CD4-positive, CD25-positive, alpha-beta regulatory T cell (primary cell): Measurements from ENCODE around the gene LHFPL2. TPM values are rescaled to one million over a fixed set of nuclear protein-coding genes. Genes with fewer than 3 reads are reported as not detected.
"Not testable (repeated sequence)": the region's sequence is repeated elsewhere in the genome, so short reads cannot be mapped to it uniquely, and the experiment has no call there.

ENCODE experiments used
- ATAC-seq, 2 donors: fragments of 150-1000 bp; cut with Tn5 transposase; one replicate each; pipeline ENCODE4 v1.10.0; 2021; ENCODE audit warnings: low read depth in 2 of 2, moderate number of reproducible peaks in 2 of 2, moderate library complexity in 1 of 2
- DNase-seq, 3 donors: peaks; one replicate each; pipeline versions ENCODE4 v3.0.0 to v3.0.0-alpha.2; 2012 to 2022; ENCODE audit warnings: mixed read lengths in 1 of 3
- H3K27ac ChIP-seq: one replicate; pipeline ENCODE4 v1.7.0; 2013; ENCODE audit warnings: mild to moderate bottlenecking, low read length; ENCODE audit not compliant: insufficient read depth, poor library complexity, severe bottlenecking
- H3K27me3 ChIP-seq: one replicate; pipeline ENCODE4 v1.7.0; 2013; ENCODE audit warnings: low read length; ENCODE audit not compliant: control insufficient read depth, insufficient read depth
- H3K36me3 ChIP-seq: one replicate; pipeline ENCODE4 v1.7.0; 2013; ENCODE audit warnings: mild to moderate bottlenecking, low read length, moderate library complexity; ENCODE audit not compliant: control insufficient read depth, insufficient read depth
- H3K4me1 ChIP-seq: 2 replicates; pipeline ENCODE4 v1.7.0; 2013; ENCODE audit warnings: mild to moderate bottlenecking, low read length; ENCODE audit not compliant: insufficient read depth, control insufficient read depth, poor library complexity, severe bottlenecking
- H3K4me3 ChIP-seq: one replicate; pipeline ENCODE4 v1.7.0; 2013; ENCODE audit warnings: low read depth, mild to moderate bottlenecking, low read length, moderate library complexity
- H3K9me3 ChIP-seq, 2 experiments: 1 replicate in 1 of 2; 2 replicates in 1 of 2; pipeline ENCODE4 v1.7.0; 2013; ENCODE audit warnings: low read length in 2 of 2, mild to moderate bottlenecking in 1 of 2, moderate library complexity in 1 of 2; ENCODE audit not compliant: control insufficient read depth in 2 of 2
- H3K27ac Mint-ChIP-seq, 3 donors: one replicate each; pipeline ENCODE4 v1.8.0; 2020 to 2022; ENCODE audit warnings: mild to moderate bottlenecking in 3 of 3, mixed read lengths in 3 of 3, moderate library complexity in 2 of 3
- H3K27me3 Mint-ChIP-seq: one replicate; pipeline ENCODE4 v1.8.0; 2022; ENCODE audit warnings: mild to moderate bottlenecking, mixed read lengths
- H3K36me3 Mint-ChIP-seq: one replicate; pipeline ENCODE4 v1.8.0; 2020; ENCODE audit warnings: mixed read lengths
- H3K4me1 Mint-ChIP-seq, 4 donors: one replicate each; pipeline ENCODE4 v1.8.0; 2020 to 2022; ENCODE audit warnings: mixed read lengths in 4 of 4, mild to moderate bottlenecking in 1 of 4
- H3K4me3 Mint-ChIP-seq, 4 donors: one replicate each; pipeline ENCODE4 v1.8.0; 2020 to 2022; ENCODE audit warnings: mild to moderate bottlenecking in 4 of 4, mixed read lengths in 4 of 4, moderate library complexity in 3 of 4
- H3K9me3 Mint-ChIP-seq, 7 donors: one replicate each; pipeline ENCODE4 v1.8.0; 2020 to 2022; ENCODE audit warnings: mixed read lengths in 7 of 7, mild to moderate bottlenecking in 3 of 7, moderate library complexity in 2 of 7
- polyA plus RNA-seq, 4 donors: library from polyadenylated mRNA; unstranded; fragments of 300-500 nt; fragmentation: Illumina TruSeq; gene quantifications; one replicate each; pipeline ENCODE4 v1.2.3, GENCODE V29; 2021
- total RNA-seq: library from RNA; stranded (reverse); gene quantifications from one replicate; pipeline ENCODE4 v1.2.3, GENCODE V29; 2022

LHFPL2 gene
- total and polyA plus RNA-seq, 5 donors from 2014 or later: 0.11 to 0.47 (median 0.32) TPM

DNA sequence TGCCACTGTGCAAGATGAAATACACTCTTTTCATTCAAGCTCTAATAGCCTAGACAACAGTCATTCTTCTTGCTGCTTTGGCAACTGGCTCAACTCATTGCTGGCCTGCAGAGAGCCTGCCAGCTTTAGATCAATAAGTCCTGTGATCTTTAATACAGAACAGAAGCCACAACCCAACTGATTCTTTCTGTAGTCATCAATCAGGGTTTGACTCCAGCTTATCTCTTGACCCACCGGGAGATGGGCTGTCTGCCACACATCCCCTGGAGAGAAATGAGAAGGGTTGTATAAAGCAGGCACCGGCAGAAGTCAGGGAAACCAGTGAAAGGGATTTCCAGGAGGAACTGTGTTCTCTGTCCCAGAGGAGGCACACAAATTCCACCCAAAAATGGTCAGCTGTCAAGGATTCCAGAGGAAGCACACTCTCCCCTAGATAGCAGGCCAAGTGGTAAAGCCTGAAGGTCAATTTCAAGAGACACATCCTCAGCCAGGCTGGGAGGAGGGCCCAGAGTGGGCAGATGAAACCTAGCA, 24.5 kb downstream of the LHFPL2 start:
- ATAC-seq (no peak), DNase-seq (no peak)
- no peaks in the 10 kb centered on the region for H3K36me3 ChIP-seq
- peaks cover 0 to 7% (median 0%) of the 10 kb centered on the region in 7 donors for H3K9me3 Mint-ChIP-seq
- H3K36me3 Mint-ChIP-seq: no peaks in the 10 kb centered on the region
- no peak overlapping the region for H3K4me3 ChIP-seq
- no peaks in the 10 kb centered on the region for H3K4me1 Mint-ChIP-seq
- peaks cover 2% of the 10 kb centered on the region for H3K27me3 ChIP-seq
- H3K4me3 Mint-ChIP-seq: no peak overlapping the region
- no peak overlapping the region for H3K27ac Mint-ChIP-seq
- H3K9me3 ChIP-seq: no peaks in the 10 kb centered on the region
- H3K4me1 ChIP-seq: no peaks in the 10 kb centered on the region
- H3K27ac ChIP-seq: no peak overlapping the region
- H3K27me3 Mint-ChIP-seq: peaks cover 11% of the 10 kb centered on the region

DNA sequence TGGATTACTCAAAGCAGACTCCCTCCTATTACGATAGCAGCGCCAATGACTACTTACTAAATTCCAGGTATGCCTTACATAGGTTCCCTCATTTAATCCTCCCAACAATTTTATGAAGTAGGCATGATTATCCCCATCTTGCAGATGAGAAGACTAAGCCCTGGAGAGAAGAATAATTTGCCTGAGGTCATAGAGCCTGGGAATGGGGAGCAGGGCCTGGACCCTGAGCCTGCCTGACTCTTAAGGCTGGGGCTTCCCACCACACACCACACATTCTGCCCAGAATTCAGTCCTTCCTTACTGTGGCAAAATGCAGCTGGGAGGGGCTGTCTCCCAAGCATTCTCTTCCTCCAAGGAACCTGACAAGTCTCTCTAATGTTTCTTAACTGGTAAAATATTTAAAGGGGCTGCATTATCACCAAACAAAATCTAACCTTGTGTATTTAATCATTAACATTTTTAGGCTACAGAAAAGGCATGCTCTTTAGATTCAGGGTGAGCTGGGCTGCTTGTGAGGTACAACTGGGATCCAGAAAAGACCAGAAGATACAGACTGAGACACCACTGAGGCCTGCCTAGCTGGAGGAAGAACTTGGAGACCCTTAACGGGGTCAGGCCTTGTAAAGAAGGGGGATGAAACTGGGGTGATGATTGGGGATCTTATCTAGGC, 26.1 kb downstream of the LHFPL2 start:
- no peaks in the 10 kb centered on the region for H3K4me1 Mint-ChIP-seq
- Histone ChIP-seq H3K4me1 (no peaks in the 10 kb centered on the region), H3K4me3 (no peak overlapping the region), H3K27me3 (peaks cover 2% of the 10 kb centered on the region), H3K27ac (no peak overlapping the region), H3K36me3 (no peaks in the 10 kb centered on the region), H3K9me3 (no peaks in the 10 kb centered on the region)
- no peak overlapping the region for H3K27ac Mint-ChIP-seq
- no peaks in the 10 kb centered on the region for H3K27me3 Mint-ChIP-seq
- DNase-seq (no peak), ATAC-seq (no peak)
- peaks cover 0 to 7% (median 0%) of the 10 kb centered on the region in 7 donors for H3K9me3 Mint-ChIP-seq
- no peaks in the 10 kb centered on the region for H3K36me3 Mint-ChIP-seq
- no peak overlapping the region for H3K4me3 Mint-ChIP-seq

DNA sequence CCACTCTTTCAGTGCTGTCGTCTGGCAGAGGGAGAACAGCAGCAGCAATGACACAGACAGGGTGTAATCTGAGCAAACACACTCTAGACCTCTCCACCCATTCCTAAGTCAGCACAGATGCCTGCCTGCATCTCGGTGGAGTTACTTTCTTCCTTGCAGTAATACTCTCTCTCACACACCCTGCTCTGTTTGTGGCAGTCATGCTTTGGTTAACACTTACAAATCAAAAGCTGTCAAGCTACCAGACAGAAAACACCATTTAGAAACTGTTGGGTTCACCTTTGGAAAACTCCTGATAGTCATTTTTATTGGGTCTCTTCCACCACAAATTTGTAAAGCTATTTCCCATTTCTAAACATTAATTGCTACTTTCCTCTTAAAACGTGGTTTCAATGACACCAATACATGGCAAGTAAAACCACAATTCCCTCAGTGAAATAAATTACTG, 27.3 kb downstream of the LHFPL2 start:
- DNase-seq (no peak), ATAC-seq (no peak)
- peaks cover 2% of the 10 kb centered on the region for H3K27me3 ChIP-seq
- no peaks in the 10 kb centered on the region for H3K36me3 Mint-ChIP-seq
- no peaks in the 10 kb centered on the region for H3K4me1 ChIP-seq
- H3K27ac Mint-ChIP-seq: no peak overlapping the region
- no peak overlapping the region for H3K4me3 ChIP-seq
- no peaks in the 10 kb centered on the region for H3K27me3 Mint-ChIP-seq
- H3K4me3 Mint-ChIP-seq: no peak overlapping the region
- no peak overlapping the region for H3K27ac ChIP-seq
- H3K9me3 Mint-ChIP-seq: peaks cover 0 to 7% (median 0%) of the 10 kb centered on the region in 7 donors
- H3K4me1 Mint-ChIP-seq: no peaks in the 10 kb centered on the region
- no peaks in the 10 kb centered on the region for H3K36me3 ChIP-seq
- no peaks in the 10 kb centered on the region for H3K9me3 ChIP-seq

DNA sequence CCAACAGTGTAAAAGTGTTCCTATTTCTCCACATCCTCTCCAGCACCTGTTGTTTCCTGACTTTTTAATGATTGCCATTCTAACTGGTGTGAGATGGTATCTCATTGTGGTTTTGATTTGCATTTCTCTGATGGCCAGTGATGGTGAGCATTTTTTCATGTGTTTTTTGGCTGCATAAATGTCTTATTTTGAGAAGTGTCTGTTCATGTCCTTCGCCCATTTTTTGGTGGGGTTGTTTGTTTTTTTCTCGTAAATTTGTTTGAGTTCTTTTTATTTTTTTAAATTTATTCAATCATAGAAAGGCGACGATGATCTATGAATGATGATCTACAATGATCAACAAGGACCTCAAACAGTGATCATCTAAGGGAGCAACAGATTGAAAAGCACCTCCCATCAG, 28.5 kb downstream of the LHFPL2 start:
- not testable (repeated sequence) for H3K36me3 ChIP-seq, ATAC-seq, H3K9me3 Mint-ChIP-seq, H3K27me3 Mint-ChIP-seq, H3K27ac ChIP-seq, H3K4me3 ChIP-seq, H3K36me3 Mint-ChIP-seq, H3K9me3 ChIP-seq, H3K27ac Mint-ChIP-seq, H3K4me1 Mint-ChIP-seq, H3K4me3 Mint-ChIP-seq, H3K27me3 ChIP-seq, DNase-seq, H3K4me1 ChIP-seq

DNA sequence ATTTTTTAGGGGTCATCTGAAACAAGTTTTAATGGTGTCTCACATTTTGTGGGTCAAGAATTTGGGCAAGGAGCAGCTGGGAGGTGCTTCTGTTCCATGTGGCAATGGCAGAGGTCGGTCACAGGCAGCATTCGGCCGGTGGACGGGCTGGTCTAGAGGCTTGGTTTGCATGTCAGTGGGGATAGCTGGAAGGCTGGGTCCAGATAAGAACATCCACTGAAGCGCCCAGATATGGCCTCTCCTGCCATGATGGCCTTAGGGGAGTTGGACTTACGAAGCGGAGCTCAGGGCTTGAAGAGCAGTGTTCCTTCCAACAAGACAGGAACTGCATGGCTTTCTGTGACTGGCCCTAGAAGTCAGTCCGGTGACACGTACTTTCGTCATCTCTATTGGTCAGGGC, 30.3 kb downstream of the LHFPL2 start:
- no peak overlapping the region for H3K27ac ChIP-seq

DNA sequence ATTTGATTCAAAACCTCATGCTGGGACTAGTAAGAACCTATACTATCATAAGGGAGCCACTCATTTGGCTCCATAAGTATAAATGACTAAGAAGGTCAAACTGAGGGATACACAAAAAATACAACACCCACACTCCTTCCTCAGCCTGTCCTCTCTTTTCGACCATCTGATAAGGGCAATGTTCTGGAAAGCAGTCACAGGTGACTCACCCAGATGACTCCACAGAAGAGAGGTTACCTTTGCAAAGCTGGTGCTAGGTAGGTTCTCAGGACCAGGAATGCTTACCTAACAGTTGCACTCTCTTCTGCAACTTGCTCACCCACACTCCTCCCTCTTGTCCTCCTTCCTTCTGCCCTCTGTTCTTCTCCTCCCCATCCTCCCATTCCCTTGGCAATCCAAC, 32.9 kb downstream of the LHFPL2 start:
- Histone ChIP-seq H3K27ac (no peak overlapping the region), H3K9me3 (no peaks in the 10 kb centered on the region), H3K27me3 (no peaks in the 10 kb centered on the region), H3K4me3 (no peak overlapping the region), H3K4me1 (no peaks in the 10 kb centered on the region), H3K36me3 (no peaks in the 10 kb centered on the region)
- H3K27me3 Mint-ChIP-seq: peaks cover 6% of the 10 kb centered on the region
- no peaks in the 10 kb centered on the region for H3K36me3 Mint-ChIP-seq
- DNase-seq (no peak), ATAC-seq (no peak)
- no peaks in the 10 kb centered on the region for H3K4me1 Mint-ChIP-seq
- H3K27ac Mint-ChIP-seq: no peak overlapping the region
- no peak overlapping the region for H3K4me3 Mint-ChIP-seq
- H3K9me3 Mint-ChIP-seq: peaks cover 0 to 4% (median 0%) of the 10 kb centered on the region in 7 donors

More for the DNA sequence above, 30.3 kb downstream of the LHFPL2 start:
- DNase-seq (no peak), ATAC-seq (no peak)
- no peaks in the 10 kb centered on the region for H3K27me3 ChIP-seq
- H3K27me3 Mint-ChIP-seq: peaks cover 6% of the 10 kb centered on the region
- H3K9me3 Mint-ChIP-seq: peaks cover 0 to 7% (median 0%) of the 10 kb centered on the region in 7 donors
- no peaks in the 10 kb centered on the region for H3K36me3 Mint-ChIP-seq
- H3K4me1 Mint-ChIP-seq: no peaks in the 10 kb centered on the region
- no peaks in the 10 kb centered on the region for H3K9me3 ChIP-seq
- no peak overlapping the region for H3K4me3 Mint-ChIP-seq
- no peaks in the 10 kb centered on the region for H3K36me3 ChIP-seq
- H3K27ac Mint-ChIP-seq: no peak overlapping the region
- no peaks in the 10 kb centered on the region for H3K4me1 ChIP-seq
- no peak overlapping the region for H3K4me3 ChIP-seq

DNA sequence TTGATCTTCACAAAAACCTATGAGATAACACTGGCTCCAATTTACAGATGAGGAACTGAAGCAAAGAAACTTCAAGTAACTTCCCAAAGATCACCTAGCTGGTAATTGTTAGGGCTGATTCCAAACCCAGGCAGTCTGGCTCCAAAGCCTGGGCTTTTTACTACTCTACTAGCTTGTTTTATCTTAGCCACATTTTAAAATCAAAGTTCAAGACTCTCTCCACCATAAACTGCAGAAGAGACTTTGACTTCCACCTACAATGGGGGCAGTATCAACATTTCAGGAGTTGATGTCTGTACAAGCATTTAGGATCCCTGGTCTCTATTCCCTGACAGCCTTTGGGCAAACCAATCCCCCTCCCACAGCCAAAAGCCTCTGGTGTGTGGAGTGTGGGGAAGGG, 33.8 kb downstream of the LHFPL2 start:
- Histone ChIP-seq H3K36me3 (no peaks in the 10 kb centered on the region), H3K4me1 (no peaks in the 10 kb centered on the region), H3K27me3 (no peaks in the 10 kb centered on the region), H3K9me3 (no peaks in the 10 kb centered on the region), H3K27ac (no peak overlapping the region), H3K4me3 (no peak overlapping the region)
- Mint-ChIP-seq H3K4me3 (no peak overlapping the region), H3K36me3 (no peaks in the 10 kb centered on the region), H3K9me3 (peaks cover 0 to 2% (median 0%) of the 10 kb centered on the region in 7 donors), H3K27me3 (peaks cover 6% of the 10 kb centered on the region), H3K27ac (no peak overlapping the region), H3K4me1 (no peaks in the 10 kb centered on the region)
- ATAC-seq: no peak
- DNase-seq: no peak

DNA sequence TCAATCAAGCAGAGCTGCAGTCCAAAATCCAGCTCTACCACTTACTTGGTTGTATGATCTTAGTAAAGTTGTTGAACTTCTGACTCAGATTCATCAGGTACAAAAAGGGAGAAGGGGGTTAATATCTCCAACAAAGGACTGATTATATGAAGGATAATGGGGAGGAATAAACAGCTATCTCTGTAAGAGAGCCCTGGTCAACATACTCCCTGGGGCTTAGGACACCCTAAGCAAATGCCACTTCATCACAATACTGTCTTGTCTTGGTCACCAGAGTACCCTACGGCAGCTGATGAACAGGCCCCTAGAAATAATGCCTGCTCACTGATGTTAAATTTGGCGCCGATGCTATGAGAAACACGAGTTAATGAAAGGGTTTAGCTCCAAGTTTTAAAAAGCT, 34.8 kb downstream of the LHFPL2 start:
- Histone ChIP-seq H3K4me1 (no peaks in the 10 kb centered on the region), H3K27me3 (no peaks in the 10 kb centered on the region), H3K27ac (no peak overlapping the region), H3K36me3 (no peaks in the 10 kb centered on the region), H3K9me3 (no peaks in the 10 kb centered on the region), H3K4me3 (no peak overlapping the region)
- no peaks in the 10 kb centered on the region for H3K36me3 Mint-ChIP-seq
- H3K27ac Mint-ChIP-seq: peak overlapping the region in 1 of 3 donors; percentile 11
- peaks cover 6% of the 10 kb centered on the region for H3K27me3 Mint-ChIP-seq
- DNase-seq: no peak
- H3K9me3 Mint-ChIP-seq: peaks cover 0 to 2% (median 0%) of the 10 kb centered on the region in 7 donors
- ATAC-seq: no peak
- H3K4me3 Mint-ChIP-seq: no peak overlapping the region
- H3K4me1 Mint-ChIP-seq: no peaks in the 10 kb centered on the region
